ENCODE measurements around the gene EPHX1.
A peak's percentile ranks its signal among the peaks of the same experiment; 100 is the strongest.

EPHX1 gene

DNA sequence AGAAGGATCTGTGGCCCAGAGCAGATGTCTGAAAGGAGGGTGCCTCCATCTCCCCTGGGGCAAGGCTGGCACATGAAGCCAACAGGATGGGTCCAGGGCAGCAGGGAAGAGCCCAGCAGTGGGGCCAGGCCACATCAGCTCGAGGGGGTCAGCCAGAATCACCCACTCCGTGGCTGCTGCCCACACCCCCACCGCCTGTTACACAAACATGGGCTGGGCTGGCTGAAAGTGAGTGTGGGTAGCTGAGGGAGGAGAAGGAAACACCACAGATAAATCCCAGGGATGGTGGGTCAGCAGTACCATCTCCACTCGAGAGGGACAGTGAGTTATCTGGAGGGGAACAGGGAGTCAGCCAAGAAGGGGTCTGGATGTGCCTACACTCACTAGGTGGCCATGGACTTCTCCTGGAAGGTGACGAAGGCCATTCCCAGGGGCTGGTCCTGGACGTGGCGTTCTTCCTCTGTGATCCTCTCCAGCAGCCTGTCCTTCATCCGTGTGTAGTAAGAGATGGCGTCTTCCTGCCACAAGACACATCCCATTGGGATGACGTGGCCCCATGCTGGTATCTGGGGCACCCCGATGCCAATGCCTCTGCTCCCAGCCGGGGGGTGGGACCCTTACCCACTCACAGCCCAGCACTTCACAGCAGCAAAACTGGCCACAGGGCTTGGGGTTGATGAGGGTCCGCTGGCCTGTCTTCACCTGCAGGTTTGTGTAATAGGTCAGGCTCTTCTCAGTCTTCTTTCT, 52.1 kb downstream of the EPHX1 start:
- Histone ChIP-seq H3K36me3 (ENCODE audit: insufficient read depth, low read length) (peaks cover 64% of the 10 kb centered on the region), H3K4me2 (ENCODE audit: low read length) (no peak overlapping the region), H3K9ac (ENCODE audit: low read depth, low read length) (no peak overlapping the region), H3K9me3 (replicated peaks; ENCODE audit: low read length) (no peaks in the 10 kb centered on the region), H3K4me3 (ENCODE audit: low read length) (no peak overlapping the region), H3K4me1 (ENCODE audit: control insufficient read depth, insufficient read depth, low read length) (peaks cover 22% of the 10 kb centered on the region), H3K27me3 (ENCODE audit: control insufficient read depth, insufficient read depth, low read length) (no peaks in the 10 kb centered on the region)

DNA sequence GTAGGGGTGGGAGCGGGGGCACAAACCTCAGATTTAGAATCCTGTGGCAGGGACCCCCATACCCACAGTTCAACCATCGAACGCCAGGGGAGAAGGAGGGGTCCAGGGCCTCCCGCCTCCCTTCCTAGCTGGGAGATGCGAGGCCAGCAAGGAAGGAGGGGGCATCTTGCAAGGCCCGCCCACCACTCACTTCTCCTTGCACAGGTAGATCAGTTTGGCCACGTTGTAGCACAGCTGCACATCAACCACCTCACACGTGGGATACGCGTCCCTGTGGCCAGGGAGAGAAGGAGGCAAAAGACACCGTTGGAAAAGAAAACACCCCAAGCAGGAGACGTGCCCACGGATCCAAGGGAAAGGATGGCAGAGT, 52.6 kb downstream of the EPHX1 start:
- Histone ChIP-seq H3K27me3 (ENCODE audit: control insufficient read depth, insufficient read depth, low read length) (no peaks in the 10 kb centered on the region), H3K9me3 (replicated peaks; ENCODE audit: low read length) (no peaks in the 10 kb centered on the region), H3K36me3 (ENCODE audit: insufficient read depth, low read length) (peaks cover 64% of the 10 kb centered on the region), H3K4me2 (ENCODE audit: low read length) (no peak overlapping the region), H3K9ac (ENCODE audit: low read depth, low read length) (no peak overlapping the region), H3K4me1 (ENCODE audit: control insufficient read depth, insufficient read depth, low read length) (peaks cover 22% of the 10 kb centered on the region), H3K4me3 (ENCODE audit: low read length) (no peak overlapping the region)

DNA sequence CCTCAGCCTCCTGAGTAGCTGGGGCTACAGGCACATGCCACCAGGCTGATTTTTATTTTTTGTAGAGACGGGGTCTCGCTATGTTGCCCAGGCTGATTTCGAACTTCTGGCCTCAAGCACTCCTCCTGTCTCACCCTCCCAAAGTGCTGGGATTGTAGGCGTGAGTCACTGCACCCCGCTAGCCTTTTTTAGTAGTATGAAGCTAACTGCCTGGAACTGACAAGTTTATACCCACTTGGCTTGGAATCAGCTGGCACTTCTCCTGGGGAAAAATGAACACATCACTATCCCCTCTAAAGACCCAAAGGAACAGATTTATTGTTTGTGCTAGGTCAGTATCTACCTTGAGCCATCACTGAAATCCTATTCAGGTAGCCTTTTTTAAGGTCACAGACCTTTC, 53.2 kb downstream of the EPHX1 start:
- H3K4me2 ChIP-seq (ENCODE audit: low read length), result no peak overlapping the region

DNA sequence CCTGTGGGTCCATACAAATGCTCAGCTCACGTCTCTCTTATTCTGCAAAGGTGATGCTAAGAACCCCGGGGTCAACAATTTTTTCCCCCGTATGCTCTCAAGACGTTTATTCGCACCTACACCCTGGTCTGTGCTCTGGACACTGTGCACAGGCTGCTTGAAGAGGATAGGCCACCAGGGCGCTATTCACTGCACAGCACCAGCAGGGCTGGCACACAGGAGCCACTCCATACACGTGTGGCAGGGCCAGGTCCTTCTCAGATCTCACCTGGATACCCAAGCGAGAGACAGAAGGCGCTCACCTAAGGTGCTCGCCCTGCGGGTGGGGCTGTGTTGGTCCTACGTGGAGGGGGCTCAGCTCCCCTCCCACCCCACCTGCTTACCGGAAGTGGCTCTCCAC, 55.6 kb downstream of the EPHX1 start:
- Histone ChIP-seq H3K4me3 (ENCODE audit: low read length) (no peak overlapping the region), H3K27me3 (ENCODE audit: control insufficient read depth, insufficient read depth, low read length) (no peaks in the 10 kb centered on the region), H3K4me2 (ENCODE audit: low read length) (peak overlapping the region; percentile 17), H3K36me3 (ENCODE audit: insufficient read depth, low read length) (peaks cover 54% of the 10 kb centered on the region), H3K4me1 (ENCODE audit: control insufficient read depth, insufficient read depth, low read length) (peaks cover 22% of the 10 kb centered on the region), H3K9me3 (replicated peaks; ENCODE audit: low read length) (no peaks in the 10 kb centered on the region), H3K9ac (ENCODE audit: low read depth, low read length) (no peak overlapping the region)

More for the DNA sequence above, 53.2 kb downstream of the EPHX1 start:
- Histone ChIP-seq H3K9me3 (replicated peaks; ENCODE audit: low read length) (no peaks in the 10 kb centered on the region), H3K4me3 (ENCODE audit: low read length) (no peak overlapping the region), H3K4me1 (ENCODE audit: control insufficient read depth, insufficient read depth, low read length) (peaks cover 22% of the 10 kb centered on the region), H3K36me3 (ENCODE audit: insufficient read depth, low read length) (peaks cover 65% of the 10 kb centered on the region), H3K27me3 (ENCODE audit: control insufficient read depth, insufficient read depth, low read length) (no peaks in the 10 kb centered on the region), H3K9ac (ENCODE audit: low read depth, low read length) (no peak overlapping the region)

DNA sequence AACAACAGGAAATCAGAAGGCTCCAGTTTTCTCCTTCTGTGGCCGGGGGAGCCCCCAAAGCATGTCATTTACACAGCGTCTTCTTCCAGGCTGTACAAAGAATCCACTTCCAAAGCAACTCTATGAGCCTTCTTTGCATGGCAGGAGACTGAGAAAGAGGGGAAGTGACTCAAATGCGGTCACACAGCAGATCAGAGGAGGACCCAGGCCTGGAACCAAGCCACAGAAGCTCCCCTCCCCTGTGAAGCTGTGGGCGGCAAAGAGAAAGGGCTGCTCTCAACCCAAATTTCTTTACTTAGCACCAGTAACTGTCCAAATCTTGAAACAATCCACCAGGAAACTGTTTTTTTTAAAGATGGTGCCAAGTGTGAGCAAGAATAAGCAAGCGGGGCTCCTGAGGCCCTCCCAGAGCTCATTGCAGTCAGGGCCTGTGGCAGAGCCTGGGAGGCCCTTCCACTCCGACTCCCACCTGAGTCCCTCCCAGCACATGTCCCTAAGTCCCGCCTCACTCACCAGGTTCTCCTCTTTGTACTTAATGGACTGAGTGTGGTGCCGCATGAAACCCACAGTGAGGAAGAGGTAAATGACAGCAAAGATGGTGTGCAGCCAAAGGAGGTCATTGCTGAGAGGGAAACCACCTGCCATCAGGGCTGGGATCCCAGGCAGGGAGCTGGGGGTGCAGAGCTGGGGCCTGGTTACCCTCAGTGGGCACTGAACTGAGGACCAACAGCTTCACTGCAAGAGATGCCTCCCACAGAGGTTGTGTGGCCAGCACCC, 56.3 kb downstream of the EPHX1 start:
- Histone ChIP-seq H3K4me1 (ENCODE audit: control insufficient read depth, insufficient read depth, low read length) (peaks cover 29% of the 10 kb centered on the region), H3K9me3 (replicated peaks; ENCODE audit: low read length) (no peaks in the 10 kb centered on the region), H3K4me3 (ENCODE audit: low read length) (no peak overlapping the region), H3K4me2 (ENCODE audit: low read length) (peak overlapping the region; percentile 17), H3K27me3 (ENCODE audit: control insufficient read depth, insufficient read depth, low read length) (no peaks in the 10 kb centered on the region), H3K36me3 (ENCODE audit: insufficient read depth, low read length) (peaks cover 54% of the 10 kb centered on the region), H3K9ac (ENCODE audit: low read depth, low read length) (no peak overlapping the region)

DNA sequence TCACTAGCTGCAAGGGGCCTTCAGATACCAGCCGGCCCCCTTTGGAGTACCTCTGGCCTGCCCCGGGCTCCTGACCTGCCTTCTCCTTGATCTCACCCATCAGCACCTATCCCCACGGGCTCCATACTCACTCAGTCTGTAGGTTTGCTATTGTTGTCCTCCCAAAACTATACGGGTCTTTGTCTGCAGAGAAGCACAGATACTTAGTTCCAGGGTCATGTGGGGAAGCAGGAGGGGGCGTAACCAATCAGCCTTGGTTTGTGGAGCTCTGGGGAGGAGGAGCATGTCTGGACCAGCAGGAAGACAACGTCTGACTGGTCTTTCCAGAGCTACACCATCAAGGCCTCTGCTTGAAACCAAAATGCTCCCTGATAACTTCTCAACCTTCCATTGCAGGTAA, 57.1 kb downstream of the EPHX1 start:
- H3K9ac ChIP-seq (ENCODE audit: low read depth, low read length), result no peak overlapping the region
- peaks cover 36% of the 10 kb centered on the region for H3K4me1 ChIP-seq (ENCODE audit: control insufficient read depth, insufficient read depth, low read length)
- no peak overlapping the region for H3K4me3 ChIP-seq (ENCODE audit: low read length)
- H3K36me3 ChIP-seq (ENCODE audit: insufficient read depth, low read length), result peaks cover 47% of the 10 kb centered on the region
- no peaks in the 10 kb centered on the region for H3K27me3 ChIP-seq (ENCODE audit: control insufficient read depth, insufficient read depth, low read length)
- H3K4me2 ChIP-seq (ENCODE audit: low read length), result no peak overlapping the region
- no peaks in the 10 kb centered on the region for H3K9me3 ChIP-seq (replicated peaks; ENCODE audit: low read length)

DNA sequence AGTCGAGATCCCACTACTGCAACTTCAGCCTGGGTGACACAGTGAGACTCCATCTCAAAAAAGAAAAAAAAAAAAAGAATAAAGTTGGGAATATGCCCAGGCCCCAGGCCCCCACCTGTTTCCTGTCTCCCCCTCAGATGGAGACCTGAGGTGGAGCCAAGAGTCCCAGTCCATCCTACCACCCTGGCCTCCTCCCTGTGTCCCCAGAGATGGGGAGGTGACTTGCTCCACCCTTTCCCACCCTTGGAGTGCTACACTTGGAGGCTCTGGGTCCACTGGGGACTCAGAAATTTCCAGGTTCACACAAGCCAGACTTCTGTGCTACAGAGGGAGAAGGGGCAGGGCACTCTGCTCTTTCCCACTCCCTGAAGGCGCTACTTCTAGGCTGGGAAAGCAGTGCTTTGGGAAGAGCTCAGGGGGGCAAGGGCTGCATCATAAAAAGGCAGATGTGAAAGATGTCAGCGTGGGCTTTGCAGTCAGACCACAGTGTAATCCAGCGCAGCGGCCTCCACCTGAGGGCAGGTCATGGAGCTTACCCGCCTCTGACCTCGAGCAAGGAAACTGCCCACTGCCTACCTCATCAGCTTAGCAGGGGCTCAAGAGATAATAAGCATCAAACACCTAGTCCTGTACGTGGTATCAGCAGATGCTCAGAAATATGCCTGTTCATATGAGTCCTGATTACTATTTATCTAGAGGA, 58.9 kb downstream of the EPHX1 start:
- no peaks in the 10 kb centered on the region for H3K9me3 ChIP-seq (replicated peaks; ENCODE audit: low read length)

DNA sequence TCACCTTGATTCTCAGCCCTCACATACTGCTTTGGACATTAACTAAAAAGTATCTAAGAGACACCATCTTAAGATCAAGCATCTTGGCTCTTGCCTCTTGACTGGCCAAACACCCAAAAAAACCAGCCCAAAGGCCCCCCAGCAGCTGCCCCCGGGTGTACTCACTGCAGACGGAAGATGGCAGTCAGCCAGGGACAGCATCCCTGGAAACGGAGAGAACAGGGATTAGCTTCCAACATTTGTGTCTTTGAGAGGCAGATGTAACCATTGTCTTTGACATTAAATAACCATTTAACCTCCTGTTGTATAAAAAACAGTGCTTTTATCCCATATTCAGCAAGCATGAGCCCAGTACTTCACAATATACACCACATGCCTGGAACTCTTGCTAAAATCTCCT, 61.0 kb downstream of the EPHX1 start:
- Histone ChIP-seq H3K27me3 (ENCODE audit: control insufficient read depth, insufficient read depth, low read length) (no peaks in the 10 kb centered on the region), H3K36me3 (ENCODE audit: insufficient read depth, low read length) (peaks cover 45% of the 10 kb centered on the region), H3K4me3 (ENCODE audit: low read length) (no peak overlapping the region), H3K4me1 (ENCODE audit: control insufficient read depth, insufficient read depth, low read length) (peaks cover 26% of the 10 kb centered on the region), H3K4me2 (ENCODE audit: low read length) (peak overlapping the region; percentile 25), H3K9me3 (replicated peaks; ENCODE audit: low read length) (no peaks in the 10 kb centered on the region), H3K9ac (ENCODE audit: low read depth, low read length) (no peak overlapping the region)

More for the DNA sequence above, 58.9 kb downstream of the EPHX1 start:
- H3K36me3 ChIP-seq (ENCODE audit: insufficient read depth, low read length), result peaks cover 43% of the 10 kb centered on the region
- H3K4me2 ChIP-seq (ENCODE audit: low read length), result no peak overlapping the region
- H3K27me3 ChIP-seq (ENCODE audit: control insufficient read depth, insufficient read depth, low read length), result no peaks in the 10 kb centered on the region
- peaks cover 36% of the 10 kb centered on the region for H3K4me1 ChIP-seq (ENCODE audit: control insufficient read depth, insufficient read depth, low read length)
- H3K4me3 ChIP-seq (ENCODE audit: low read length), result no peak overlapping the region
- H3K9ac ChIP-seq (ENCODE audit: low read depth, low read length), result no peak overlapping the region

DNA sequence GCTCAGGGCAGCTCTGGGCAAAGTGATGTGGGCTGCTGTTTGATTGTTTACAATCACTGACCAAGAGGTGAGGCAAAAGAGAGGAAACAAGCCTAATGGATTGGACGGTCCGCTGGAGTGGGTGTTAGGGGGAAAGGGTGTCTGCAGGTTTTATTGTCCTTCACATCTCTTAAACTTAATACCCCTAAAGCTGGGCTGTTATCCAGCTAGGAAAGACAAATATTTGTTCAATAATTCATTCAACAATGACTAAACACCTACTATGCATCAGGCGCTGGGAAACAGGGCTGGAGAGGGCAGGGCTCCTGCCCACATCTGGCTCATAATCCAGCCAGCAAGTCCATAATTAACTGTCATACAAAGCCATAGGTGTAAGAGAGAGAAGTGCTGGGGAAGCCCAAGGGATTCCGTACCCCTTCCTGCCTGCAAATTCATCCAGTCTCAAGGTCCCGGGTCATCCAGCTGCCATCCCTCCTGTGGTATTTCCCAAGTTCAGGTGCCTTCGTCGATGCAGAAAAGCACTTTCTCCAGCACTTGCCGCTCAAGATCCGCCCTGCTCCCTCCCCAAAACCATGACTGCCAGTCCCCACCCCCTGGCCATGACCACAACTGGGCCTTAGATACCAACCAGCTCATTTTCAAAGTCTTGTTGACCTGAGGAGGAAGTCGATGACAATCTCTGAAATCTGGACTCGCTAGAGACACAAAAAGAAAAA, 61.6 kb downstream of the EPHX1 start:
- Histone ChIP-seq H3K9me3 (replicated peaks; ENCODE audit: low read length) (no peaks in the 10 kb centered on the region), H3K4me2 (ENCODE audit: low read length) (peak overlapping the region; percentile 25), H3K36me3 (ENCODE audit: insufficient read depth, low read length) (peaks cover 48% of the 10 kb centered on the region), H3K4me3 (ENCODE audit: low read length) (no peak overlapping the region), H3K9ac (ENCODE audit: low read depth, low read length) (no peak overlapping the region), H3K4me1 (ENCODE audit: control insufficient read depth, insufficient read depth, low read length) (peaks cover 20% of the 10 kb centered on the region), H3K27me3 (ENCODE audit: control insufficient read depth, insufficient read depth, low read length) (no peaks in the 10 kb centered on the region)

DNA sequence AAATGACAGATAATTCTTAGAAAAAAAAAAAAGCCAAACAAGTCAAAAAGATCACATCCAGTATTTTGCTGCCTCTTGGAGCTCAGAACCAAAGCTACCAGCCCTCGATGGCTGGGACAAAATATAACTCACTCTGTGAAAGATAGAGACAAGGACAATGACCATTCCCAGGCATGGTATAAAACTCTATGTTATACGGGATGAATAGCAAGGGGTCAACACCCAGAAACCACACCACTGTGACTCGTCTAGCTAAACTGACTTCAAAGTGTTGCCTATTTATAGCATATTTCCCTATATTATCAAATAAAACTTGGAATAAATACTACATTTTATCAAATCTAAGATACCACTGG, 62.1 kb downstream of the EPHX1 start:
- Histone ChIP-seq H3K4me1 (ENCODE audit: control insufficient read depth, insufficient read depth, low read length) (peaks cover 18% of the 10 kb centered on the region), H3K36me3 (ENCODE audit: insufficient read depth, low read length) (peaks cover 47% of the 10 kb centered on the region), H3K4me2 (ENCODE audit: low read length) (no peak overlapping the region), H3K27me3 (ENCODE audit: control insufficient read depth, insufficient read depth, low read length) (no peaks in the 10 kb centered on the region), H3K4me3 (ENCODE audit: low read length) (no peak overlapping the region), H3K9me3 (replicated peaks; ENCODE audit: low read length) (no peaks in the 10 kb centered on the region), H3K9ac (ENCODE audit: low read depth, low read length) (no peak overlapping the region)

DNA sequence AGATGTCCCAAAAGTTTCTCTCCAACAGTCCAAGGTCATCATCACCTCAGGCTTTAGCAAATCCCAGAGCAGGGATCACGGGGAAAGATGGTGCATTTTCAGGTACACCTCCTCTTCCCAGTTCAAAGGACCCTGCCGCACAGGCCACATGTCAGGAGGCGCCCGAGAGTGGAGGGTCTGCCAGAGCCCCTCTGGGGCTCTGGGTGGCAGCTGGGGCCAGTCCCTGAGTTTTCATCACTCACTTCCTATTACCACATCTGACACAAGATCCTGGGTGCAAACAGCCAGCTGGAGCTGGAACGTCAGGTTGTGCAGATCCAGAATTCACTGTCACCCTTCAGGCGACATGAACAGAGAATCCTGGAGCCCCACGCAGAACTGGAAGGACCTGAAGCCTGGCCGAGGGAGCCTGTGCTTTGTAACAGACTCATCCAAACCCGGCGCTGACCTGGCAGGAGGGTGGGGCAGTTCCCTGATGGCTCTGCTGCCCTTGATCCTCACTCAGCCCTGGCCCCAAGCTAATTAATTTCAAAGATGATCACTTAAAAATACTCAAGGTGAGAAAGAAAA, 63.4 kb downstream of the EPHX1 start:
- Histone ChIP-seq H3K9ac (ENCODE audit: low read depth, low read length) (no peak overlapping the region), H3K4me3 (ENCODE audit: low read length) (no peak overlapping the region), H3K4me2 (ENCODE audit: low read length) (no peak overlapping the region), H3K27me3 (ENCODE audit: control insufficient read depth, insufficient read depth, low read length) (no peaks in the 10 kb centered on the region), H3K4me1 (ENCODE audit: control insufficient read depth, insufficient read depth, low read length) (peaks cover 30% of the 10 kb centered on the region), H3K9me3 (replicated peaks; ENCODE audit: low read length) (no peaks in the 10 kb centered on the region), H3K36me3 (ENCODE audit: insufficient read depth, low read length) (peaks cover 43% of the 10 kb centered on the region)

All from skeletal muscle satellite cell (primary cell).